Brain microvascular endothelial cell (primary cell): ENCODE results near the gene MT1F.

Source experiments
- DNase-seq: peaks from one replicate; pipeline ENCODE4 v3.0.0-alpha.2; 2020
- H3K27ac ChIP-seq: fragments of 250-450 bp; sonication (Bioruptor Pico); 2 replicates; pipeline ENCODE4 v1.5.1; 2020; ENCODE audit warnings: mild to moderate bottlenecking, moderate library complexity
- H3K27me3 ChIP-seq: fragments of 250-450 bp; sonication (Bioruptor Pico); replicated peaks from 2 replicates; pipeline ENCODE4 v1.5.1; 2020; ENCODE audit warnings: mild to moderate bottlenecking
- H3K36me3 ChIP-seq: fragments of 250-450 bp; sonication (Bioruptor Pico); replicated peaks from 2 replicates; pipeline ENCODE4 v1.5.1; 2020; ENCODE audit warnings: mild to moderate bottlenecking
- H3K4me3 ChIP-seq: 2 replicates; pipeline ENCODE4 v1.5.1; 2011; ENCODE audit warnings: low read depth, mild to moderate bottlenecking, control low read depth, low read length, moderate library complexity
- in situ Hi-C: cut with HindIII; loops from 2 replicates; pipeline ENCODE4 v1.10.0; 2017; ENCODE audit warnings: low sequenced_read_pairs, low pct_ligation_motif_present
- TF ChIP-seq, protein P1 (sequence below): IDR thresholded peaks from 2 replicates; pipeline ENCODE4 v1.5.1; 2011; ENCODE audit warnings: low read depth, mild to moderate bottlenecking, moderate library complexity, low read length, control low read depth, inconsistent platforms; ENCODE audit errors: missing control alignments

The MT1F gene

DNA sequence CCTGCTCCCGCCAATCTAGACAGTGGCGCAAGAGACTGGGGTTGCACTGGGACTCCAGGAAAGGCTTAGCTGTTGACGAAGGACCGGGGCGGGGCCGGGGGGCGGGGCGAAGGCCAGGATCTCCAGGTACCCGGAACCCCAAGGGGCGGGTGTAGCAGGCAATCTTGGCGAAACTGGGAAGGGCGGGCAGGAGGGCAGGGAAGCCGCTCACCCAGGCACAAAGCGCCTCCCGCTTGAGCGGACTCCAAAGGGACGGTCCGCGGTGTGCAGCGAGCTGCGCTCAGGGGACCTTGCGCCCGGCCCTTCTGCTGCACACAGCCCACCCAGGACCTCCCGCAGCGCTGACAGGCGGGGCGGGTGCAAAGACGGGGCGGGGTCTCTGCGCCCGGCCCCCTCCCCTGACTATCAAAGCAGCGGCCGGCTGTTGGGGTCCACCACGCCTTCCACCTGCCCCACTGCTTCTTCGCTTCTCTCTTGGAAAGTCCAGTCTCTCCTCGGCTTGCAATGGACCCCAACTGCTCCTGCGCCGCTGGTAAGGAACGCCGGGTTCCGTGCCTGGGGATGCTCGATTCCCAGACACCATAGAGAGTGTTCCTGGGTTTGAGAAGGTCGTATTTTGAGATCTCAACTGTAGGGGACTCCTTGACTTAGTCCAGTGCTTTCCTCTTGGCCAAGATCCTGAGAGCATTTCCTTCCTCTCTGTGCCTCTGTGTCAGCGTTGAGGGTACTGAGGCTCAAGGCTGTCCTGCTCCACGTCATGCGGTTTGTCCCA, at the start of gene MT1F:
TSS of gene MT1F (plus strand) at position 405 of the 772 bp plus-strand sequence. CDS start at position 505, 100 bp downstream.
- Histone ChIP-seq H3K27me3 (peaks cover 2% of the 10 kb centered on the region), H3K27ac (no peak within 1 kb of the TSS), H3K36me3 (no peaks in the 10 kb centered on the region), H3K4me3 (peak within 1 kb of the TSS; percentile 54)
- TF ChIP-seq, protein P1, sequence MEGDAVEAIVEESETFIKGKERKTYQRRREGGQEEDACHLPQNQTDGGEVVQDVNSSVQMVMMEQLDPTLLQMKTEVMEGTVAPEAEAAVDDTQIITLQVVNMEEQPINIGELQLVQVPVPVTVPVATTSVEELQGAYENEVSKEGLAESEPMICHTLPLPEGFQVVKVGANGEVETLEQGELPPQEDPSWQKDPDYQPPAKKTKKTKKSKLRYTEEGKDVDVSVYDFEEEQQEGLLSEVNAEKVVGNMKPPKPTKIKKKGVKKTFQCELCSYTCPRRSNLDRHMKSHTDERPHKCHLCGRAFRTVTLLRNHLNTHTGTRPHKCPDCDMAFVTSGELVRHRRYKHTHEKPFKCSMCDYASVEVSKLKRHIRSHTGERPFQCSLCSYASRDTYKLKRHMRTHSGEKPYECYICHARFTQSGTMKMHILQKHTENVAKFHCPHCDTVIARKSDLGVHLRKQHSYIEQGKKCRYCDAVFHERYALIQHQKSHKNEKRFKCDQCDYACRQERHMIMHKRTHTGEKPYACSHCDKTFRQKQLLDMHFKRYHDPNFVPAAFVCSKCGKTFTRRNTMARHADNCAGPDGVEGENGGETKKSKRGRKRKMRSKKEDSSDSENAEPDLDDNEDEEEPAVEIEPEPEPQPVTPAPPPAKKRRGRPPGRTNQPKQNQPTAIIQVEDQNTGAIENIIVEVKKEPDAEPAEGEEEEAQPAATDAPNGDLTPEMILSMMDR = no peak
- in situ Hi-C loops = no loop called here
- DNase-seq = peak; percentile 22

DNA sequence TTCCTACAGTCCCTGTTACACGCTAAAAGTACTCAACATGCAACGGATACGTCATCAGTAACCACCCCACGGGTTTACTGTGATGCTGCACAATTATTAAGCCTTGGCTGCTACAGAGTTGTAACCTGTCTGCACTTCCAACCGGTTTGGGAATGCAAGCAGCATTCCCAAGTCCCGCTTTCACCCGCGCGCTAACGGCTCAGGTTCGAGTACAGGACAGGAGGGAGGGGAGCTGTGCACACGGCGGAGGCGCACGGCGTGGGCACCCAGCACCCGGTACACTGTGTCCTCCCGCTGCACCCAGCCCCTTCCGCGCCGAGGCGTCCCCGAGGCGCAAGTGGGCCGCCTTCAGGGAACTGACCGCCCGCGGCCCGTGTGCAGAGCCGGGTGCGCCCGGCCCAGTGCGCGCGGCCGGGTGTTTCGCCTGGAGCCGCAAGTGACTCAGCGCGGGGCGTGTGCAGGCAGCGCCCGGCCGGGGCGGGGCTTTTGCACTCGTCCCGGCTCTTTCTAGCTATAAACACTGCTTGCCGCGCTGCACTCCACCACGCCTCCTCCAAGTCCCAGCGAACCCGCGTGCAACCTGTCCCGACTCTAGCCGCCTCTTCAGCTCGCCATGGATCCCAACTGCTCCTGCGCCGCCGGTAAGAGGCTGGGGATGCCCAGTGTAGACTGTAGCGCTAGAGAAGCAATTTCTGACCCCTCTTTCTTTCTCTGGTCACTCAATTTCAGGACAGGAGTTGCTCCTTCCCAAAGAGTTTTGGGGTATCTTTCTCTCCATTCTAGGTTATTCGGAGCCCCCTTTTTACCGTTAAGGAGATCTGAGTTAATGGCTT, 49.5 kb upstream of the MT1F start, which contains the start of gene MT2A:
TSS of gene MT2A (plus strand) at position 542 of the 833 bp plus-strand sequence. CDS start at position 614, 72 bp downstream.
- H3K36me3 ChIP-seq = no peaks in the 10 kb centered on the region
- peak; percentile 96 for DNase-seq
- in situ Hi-C loops = no loop called here
- TF ChIP-seq, protein P1 = no peak
- no peaks in the 10 kb centered on the region for H3K27me3 ChIP-seq
- peak within 1 kb of the TSS; percentile 97 for H3K27ac ChIP-seq
- H3K4me3 ChIP-seq = peak within 1 kb of the TSS; percentile 95

DNA sequence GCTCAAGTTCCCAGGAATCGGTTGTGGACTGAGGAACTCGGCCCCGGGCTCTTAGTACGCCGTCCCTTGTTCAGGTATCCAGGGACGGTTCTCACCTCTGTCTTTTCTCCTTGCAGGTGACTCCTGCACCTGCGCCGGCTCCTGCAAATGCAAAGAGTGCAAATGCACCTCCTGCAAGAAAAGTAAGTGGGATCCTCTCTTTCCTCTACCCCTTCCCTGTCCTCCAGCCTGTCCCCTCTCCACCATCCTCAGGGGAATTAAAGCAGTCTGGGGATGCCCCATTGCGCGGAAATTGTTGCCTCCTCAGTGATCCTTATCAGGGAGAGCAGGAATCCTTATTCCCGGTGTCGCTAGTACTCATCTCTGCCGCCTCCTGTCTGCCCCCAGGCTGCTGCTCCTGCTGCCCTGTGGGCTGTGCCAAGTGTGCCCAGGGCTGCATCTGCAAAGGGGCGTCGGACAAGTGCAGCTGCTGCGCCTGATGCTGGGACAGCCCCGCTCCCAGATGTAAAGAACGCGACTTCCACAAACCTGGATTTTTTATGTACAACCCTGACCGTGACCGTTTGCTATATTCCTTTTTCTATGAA, 48.8 kb upstream of the MT1F start:
- H3K36me3 ChIP-seq = no peaks in the 10 kb centered on the region
- peak overlapping the region; percentile 95 for H3K4me3 ChIP-seq
- H3K27ac ChIP-seq = peak overlapping the region; percentile 97
- DNase-seq = no peak
- in situ Hi-C loops = no loop called here
- H3K27me3 ChIP-seq = no peaks in the 10 kb centered on the region
- TF ChIP-seq, protein P1 = no peak

DNA sequence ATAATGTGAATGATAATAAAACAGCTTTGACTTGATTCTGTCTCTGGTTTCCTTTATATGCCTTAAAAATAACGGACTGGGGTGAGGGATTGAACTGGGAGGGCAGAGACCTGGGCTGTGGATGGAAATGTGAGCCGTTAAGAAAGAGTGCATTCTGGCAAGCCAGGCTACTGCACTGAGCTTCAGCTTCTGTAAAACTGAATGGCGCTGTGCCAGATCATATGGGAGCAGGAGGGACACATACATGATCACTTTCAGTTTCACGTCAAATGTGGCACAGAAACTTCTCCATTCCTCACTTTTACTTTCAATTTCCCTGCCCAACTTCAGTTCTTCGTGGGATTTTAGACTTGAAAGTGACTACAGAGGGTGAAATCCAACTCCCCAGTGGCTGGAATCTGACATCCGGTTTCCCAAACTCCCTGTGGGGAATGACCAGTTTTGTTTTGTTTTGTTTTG, 48.3 kb upstream of the MT1F start:
- DNase-seq = peak; percentile 81
- in situ Hi-C loops = no loop called here
- TF ChIP-seq, protein P1 = peak; percentile 30
- Histone ChIP-seq H3K27ac (peak overlapping the region; percentile 97), H3K4me3 (peak overlapping the region; percentile 95), H3K27me3 (no peaks in the 10 kb centered on the region), H3K36me3 (no peaks in the 10 kb centered on the region)

DNA sequence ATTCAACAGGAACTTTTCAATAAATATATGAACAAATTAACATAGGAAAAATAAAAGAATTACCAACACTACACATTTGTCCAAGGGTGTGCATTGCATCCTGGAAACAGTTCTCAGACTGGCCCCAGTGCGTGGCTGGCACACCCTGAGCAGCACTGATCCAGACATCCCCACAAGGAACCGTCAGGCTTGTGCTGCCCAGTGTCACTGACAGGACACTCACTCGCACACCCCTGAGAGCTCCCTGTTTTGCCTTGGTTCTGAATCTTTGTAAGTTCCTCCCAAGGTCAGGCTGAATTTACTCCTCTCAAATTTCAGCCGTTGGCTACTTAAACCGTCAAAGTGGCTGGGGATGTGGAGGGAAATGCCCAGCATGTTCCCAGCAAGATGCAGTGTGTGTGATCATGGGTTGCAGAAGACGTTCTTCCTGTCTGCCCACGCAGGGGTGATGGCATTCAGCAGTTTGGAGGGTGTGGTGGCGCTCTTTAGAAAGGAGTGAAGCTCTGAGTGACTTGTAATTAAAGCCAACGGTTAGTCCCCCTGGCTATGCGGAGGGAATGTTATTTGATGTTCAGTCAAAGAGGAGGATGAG, 47.6 kb upstream of the MT1F start:
- peak; percentile 92 for DNase-seq
- TF ChIP-seq, protein P1 = no peak
- in situ Hi-C loops = no loop called here
- Histone ChIP-seq H3K4me3 (peak overlapping the region; percentile 95), H3K27ac (peak overlapping the region; percentile 97), H3K36me3 (no peaks in the 10 kb centered on the region), H3K27me3 (no peaks in the 10 kb centered on the region)
